ENCODE data around the gene EIF3L.

EIF3L gene

DNA sequence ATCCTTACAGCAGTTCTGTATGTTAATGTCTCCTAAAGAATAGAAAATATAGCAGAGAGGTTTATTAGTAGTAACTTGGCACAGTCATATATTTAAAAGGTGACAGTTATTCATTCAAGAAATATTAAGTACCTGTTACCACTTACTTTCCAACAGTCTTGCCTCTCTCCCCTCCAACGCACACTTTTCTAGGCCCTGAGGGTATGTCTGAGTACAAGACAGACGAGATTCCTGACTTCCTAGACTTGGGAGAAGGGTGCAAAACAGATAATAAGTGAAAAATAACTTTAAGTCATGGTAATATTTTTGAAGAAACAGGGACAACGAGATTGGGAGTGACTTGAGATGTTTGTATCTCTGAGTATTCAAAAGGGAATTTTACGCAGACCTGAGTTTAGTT lies 1.6 kb downstream of the EIF3L start:
- no peak for DNase-seq (ENCODE audit: low read depth in 1 of 2, low spot score in 1 of 2)

DNA sequence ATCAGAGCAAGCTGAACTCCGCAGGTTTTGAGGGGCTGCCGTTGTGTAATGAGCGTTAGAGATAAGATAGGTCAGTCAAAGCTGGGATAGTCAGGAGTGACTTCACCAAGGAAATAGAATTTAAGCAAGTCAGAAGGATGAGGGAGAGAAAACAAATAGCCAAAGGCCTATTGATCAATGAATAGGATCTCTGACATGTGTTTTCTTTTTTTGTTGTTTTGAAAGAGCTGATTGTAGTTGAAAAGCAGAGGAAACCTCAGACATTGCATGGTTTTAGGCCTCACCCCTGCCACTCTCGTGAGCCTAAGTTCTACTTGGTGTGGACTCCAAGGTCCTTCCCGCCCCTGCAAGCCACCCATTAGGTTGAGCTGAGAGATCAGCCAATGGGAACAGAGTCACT lies 3.2 kb downstream of the EIF3L start:
- DNase-seq (ENCODE audit: low read depth in 1 of 2, low spot score in 1 of 2): no peak

DNA sequence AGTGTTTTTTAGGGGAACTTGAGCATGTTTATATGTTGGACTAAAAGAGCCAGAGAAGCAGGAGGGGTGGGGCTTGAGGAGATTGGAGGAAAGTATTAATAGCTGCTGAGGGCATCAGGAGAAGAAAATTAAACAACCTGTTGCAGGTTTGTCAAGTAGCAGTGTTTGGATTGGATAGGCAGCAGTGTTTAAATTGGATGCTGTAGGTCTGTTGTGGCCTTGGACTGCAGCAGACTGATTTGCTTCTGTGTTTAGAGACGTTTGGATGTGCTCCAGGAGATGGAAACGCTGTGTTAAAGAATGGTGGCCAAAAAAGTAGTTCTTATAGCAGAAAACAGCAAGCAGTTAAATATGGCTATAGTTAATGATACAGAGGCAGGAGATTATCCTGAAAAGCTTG lies 5.7 kb downstream of the EIF3L start:
- DNase-seq (ENCODE audit: low read depth in 1 of 2, low spot score in 1 of 2): no peak

DNA sequence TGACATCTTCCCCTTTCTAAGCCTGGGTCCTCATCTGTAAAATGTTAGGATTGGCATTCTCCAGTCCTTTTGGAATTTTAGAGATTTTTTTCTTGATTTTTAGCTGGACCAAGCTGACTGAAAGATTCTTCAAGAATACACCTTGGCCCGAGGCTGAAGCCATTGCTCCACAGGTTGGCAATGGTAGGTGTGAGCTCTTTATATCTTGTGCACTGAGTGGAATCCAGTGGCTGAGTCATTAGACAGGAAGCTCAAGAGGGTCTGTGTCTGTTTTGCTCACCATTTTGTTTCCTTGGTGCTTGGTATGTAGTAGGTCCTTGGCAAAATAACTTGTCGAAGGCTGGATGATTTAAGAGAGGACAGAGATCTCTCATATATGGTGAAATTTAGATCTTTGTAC lies 6.2 kb downstream of the EIF3L start:
- no peak for DNase-seq (ENCODE audit: low read depth in 1 of 2, low spot score in 1 of 2)

DNA sequence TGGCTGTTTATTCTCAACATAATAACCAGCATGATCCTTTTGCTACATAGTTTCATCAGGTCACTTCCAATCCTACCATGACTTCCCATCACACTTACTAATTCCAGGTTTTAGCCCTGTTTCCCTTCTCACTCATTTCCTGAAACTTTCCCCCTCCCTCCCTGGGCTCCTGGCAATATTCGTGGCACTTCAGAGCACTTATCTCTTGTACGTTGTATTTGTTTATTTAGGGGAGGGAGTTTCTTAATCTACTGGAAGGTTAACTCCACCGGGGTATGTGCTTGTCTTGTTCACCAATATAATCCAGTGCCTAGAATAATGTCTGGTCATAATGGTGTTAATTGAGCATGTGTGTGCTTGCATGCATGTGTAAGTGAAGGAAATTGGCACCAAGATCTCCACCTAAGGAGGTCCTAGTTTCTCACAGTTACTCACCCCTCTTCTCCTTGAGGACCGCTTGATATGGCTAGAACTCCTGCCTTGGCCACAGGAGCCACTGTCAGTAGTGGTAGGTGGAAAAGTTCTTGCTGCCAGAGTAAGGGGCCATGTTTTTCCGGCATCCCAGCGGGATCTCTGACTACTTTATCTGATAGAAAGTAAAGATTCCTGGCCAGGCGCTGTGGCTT lies 11.7 kb downstream of the EIF3L start:
- DNase-seq (ENCODE audit: low read depth in 1 of 2, low spot score in 1 of 2): no peak

DNA sequence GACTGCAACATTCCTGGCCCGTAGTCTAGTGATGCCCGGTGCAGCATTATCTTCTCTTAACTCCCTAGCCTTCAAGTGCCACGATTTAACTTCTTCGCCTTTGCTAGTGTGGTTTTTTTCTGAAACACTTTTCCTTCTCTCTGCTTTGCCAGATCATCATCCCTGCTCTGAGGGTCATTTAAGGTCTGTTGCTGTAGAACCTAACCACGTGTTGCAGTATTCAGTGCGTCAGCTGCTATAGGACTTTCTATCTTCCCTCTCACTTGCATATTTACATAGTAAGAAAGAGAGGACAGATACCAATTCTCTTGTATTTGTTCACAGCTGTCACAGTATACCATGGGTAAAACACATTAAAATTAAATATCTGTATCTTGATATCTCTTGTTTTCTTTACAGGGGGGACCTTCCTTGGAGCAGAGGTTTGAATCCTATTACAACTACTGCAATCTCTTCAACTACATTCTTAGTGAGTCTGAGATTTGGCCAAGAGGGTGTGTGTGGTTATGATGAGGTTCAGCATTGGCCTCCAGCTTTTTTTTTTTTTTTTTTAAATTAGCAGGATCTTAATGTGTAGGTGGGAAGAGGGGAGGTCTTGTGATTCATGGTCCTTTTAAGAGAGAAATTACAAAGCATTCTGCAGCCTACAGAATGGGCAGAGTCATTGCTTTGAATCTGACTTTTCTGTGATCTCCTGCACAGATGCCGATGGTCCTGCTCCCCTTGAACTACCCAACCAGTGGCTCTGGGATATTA lies 13.5 kb downstream of the EIF3L start:
- no peak for DNase-seq (ENCODE audit: low read depth in 1 of 2, low spot score in 1 of 2)

DNA sequence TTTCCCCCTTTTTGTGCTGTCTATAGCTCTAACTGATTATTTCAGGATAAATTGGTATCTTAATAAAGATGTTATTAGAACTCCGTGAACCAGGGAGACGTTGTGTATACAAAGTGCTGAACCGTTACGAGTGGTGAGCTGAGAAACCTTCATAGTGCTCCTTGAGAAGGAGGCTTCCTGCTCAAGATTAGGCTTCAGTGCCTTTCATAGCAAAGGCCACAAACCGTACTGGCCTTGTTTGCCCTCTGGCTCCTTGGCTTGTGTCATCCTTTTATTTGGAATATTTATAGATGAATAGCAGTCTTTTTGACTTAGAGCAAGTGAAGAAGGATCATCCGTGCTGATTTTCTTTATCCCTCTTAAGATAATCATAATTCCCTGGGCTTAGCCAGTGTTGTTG lies 16.3 kb downstream of the EIF3L start:
- DNase-seq (ENCODE audit: low read depth in 1 of 2, low spot score in 1 of 2): no peak

DNA sequence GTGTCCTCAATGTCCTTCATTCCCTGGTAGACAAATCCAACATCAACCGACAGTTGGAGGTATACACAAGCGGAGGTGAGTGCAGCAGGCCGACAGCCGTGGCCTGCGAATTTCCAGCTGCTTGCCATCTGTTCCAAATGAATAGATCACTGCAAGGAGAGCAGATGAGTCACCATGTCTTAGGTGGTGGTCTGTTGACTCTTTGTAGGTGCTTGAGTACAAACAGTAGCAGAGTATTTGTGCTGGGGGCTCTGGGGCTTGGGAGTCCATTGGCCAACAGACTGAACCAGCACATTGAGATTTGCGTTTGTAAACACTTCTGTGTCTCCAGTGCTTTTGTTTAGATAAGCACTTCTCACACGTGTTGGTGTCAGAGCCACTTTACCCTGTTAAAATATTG lies 21.1 kb downstream of the EIF3L start:
- DNase-seq (ENCODE audit: low read depth in 1 of 2, low spot score in 1 of 2): no peak

DNA sequence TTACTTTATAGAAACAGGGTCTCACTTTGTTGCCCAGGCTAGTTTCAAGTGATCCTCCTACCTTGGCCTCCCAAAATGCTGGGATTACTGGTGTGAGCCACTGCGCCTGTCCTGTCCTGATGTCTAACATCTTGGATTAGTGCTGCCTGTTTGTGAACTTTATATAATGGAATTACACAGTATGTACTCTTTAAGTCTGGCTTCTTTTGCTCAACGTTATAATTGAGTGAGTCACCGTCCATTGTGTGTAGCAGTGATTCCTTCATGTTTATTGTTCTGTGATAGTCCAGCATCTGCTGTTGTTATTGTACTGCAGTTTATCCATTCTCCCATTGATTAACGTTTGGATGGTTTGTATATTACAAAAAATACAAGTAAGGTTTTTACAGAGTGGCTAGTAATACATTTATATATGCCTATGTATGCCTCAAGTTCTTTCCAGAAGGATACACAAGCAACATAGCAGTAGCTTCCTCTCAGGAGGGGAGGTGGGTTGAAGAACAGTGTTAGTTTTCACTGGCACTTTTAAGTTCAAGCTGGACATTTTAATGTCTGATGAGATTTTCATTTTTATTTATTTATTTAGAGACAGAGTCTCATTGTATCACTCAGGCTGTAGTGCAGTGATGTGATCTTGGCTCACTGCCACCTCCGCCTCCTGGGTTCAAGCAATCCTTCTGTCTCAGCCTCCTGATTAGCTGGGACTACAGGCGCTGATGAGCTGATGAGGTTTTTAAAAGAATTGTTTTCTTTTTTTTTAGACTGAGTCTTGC lies 31.6 kb downstream of the EIF3L start:
- no peak for DNase-seq (ENCODE audit: low read depth in 1 of 2, low spot score in 1 of 2)

DNA sequence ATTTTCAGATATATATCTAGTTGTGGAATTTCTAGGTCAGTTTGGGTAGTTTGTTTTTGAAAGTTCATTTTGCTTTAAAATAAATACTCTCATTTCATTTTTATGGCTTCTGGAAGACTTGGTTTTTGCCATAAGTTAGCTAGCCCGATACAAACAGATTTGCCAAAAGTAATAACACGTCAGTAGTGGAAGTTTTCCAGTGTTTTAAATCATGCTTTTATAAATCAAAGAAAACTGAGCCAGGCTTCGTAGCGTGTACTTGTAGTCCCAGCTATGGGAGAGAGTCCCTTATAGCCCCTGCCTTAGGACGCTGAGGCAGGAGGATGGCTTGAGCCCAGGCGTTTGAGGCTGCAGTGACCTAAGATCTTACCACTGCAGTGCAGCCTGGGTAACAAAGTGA lies 35.2 kb downstream of the EIF3L start:
- DNase-seq (ENCODE audit: low read depth in 1 of 2, low spot score in 1 of 2): no peak

DNA sequence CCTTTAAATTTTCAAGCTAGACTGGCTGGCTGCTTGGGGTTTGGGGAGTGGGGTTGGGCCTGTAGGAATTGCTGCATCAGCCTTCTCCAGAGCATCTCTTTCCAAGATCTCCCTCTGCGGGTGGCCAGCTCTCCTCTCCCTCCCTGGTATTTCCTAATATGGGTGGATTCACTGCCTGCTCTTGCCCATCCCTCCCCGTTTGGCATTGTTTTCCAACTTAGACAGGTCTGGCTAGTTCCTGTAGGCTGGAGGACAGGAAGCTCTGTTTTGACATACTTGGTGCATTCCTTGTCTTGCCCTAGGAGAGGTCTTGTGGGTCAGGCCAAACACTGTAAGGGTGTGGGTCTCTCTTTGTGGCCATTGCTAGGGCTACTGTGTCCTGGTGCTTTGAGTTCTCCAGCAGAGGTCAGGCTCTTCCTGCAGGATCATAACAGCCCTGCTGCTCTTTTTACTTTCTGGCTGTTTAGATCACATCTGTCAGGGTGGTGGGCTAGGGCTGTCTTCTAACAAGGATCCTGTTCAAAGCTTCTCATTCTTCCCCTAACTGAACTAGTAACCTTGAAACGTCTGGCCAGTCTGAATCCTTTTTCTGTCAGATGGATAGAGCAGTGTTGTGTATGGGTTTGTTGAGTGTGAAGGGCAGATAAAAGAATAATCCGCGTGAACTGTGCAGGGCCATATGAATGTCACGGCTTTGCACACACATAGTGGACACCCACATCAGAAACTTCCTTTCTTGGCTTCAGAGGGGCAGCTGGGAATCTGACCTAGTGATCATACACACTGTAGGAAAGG lies 38.6 kb downstream of the EIF3L start:
- no peak for DNase-seq (ENCODE audit: low read depth in 1 of 2, low spot score in 1 of 2)

DNA sequence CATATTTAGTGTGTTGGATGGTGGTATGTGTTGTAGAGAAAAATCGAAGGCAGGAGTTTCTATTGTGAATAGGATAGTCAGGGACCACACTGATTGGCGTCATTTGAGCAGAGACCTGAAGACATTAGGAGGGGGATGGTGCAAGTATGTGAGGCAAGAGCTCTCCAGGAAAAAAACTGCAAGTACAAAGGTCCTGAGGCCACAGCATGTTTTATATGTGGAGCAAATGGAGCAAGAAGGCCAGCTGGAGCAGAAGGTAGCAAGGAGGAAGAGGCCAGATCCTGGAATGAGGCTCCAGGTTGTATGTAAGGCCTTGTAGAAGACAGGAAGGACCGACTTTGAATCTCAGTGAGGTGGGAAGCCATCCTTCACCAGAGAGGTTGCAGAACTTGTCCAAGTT lies 42.7 kb downstream of the EIF3L start:
- DNase-seq (ENCODE audit: low read depth in 1 of 2, low spot score in 1 of 2): no peak

DNA sequence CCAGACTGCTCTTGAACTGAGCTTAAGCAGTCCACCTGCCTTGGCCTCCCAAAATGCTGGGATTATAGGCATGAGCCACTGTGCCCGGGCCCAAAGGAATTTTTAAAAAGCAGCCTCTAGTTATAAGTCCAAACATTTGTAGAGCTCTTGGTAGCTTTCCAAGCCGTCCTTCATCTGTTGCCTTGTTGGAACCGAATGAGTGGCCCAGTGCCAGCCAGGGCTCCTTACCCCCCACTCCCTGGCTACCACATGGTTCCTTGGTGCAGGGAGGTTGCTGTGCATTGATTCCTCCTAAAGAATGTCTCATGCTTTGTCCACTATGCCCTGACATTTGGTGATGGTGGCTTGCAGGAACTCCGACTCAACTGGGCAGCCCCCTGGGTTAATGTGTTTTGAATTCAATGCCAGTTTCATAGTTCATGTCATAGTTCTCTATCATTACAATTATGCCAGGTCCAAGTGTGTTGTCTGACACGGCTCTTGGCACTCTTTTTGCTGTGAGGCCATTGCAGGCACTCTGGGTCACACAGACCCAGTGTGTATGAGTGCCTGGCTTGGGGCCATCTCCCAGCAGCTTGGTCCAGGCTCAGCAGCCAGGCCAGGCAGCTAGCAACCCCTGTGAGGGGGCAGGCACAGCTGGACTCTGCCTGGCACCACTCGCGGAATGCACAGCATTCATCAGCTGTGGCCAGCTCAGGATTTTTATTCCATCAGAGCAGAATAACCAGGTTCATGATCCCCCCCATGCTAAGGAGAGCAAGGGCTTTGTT lies 43.5 kb downstream of the EIF3L start:
- DNase-seq (ENCODE audit: low read depth in 1 of 2, low spot score in 1 of 2): no peak

DNA sequence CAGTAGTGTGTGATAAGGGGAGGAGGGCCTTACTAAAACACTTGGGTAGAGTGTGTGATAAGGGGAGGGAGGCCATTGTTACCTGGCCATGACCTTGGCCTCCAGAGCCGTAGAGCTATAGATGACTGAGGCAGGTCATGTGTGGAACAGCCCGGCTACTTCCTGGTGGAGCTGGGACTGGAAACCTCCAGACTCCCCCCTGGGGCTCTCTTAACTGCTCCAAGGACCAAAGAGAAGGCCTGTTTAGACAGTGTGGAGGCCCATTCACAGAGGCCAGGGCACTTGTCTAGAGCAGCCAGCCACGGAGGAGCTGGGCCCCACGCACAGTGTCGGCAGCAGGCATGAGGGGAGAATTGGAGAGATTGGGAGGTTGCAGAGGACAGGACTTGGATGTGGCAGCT lies 44.4 kb downstream of the EIF3L start:
- no peak for DNase-seq (ENCODE audit: low read depth in 1 of 2, low spot score in 1 of 2)

DNA sequence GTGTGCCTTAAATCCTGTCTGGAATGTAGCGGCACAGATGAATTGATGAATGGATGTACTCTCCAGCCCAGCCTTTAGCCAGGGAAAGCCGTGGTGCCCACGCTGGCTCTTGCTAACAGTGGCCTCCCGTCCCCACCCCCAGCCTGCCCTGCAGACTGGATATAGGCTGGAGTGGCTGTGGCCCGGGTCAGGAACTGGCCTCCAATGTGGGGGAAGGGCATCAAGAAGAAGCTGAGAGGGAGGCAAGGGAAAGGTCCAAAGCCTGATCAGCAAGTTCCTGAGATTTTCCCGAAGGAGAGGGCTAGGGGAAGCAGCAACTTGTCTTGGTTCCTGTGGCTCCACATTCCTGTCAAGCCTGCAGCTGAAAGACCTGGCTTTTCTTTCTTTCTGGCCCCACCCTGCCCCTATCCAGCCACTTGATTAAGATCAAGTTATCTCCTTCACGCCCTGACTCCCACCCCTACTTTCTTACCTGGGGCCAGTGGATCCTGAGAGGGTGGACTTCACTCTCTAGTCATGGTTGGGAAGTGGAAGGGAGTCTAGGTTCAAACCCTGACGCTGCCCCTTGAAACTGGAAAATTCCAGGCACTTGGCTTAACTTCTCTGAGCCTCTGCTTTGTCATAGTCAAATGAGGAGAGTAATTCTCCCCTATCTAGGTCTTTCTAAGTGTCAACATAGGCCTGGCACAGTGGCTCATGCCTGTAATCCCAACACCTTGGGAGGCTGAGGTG lies 45.9 kb downstream of the EIF3L start:
- DNase-seq (ENCODE audit: low read depth in 1 of 2, low spot score in 1 of 2): no peak

DNA sequence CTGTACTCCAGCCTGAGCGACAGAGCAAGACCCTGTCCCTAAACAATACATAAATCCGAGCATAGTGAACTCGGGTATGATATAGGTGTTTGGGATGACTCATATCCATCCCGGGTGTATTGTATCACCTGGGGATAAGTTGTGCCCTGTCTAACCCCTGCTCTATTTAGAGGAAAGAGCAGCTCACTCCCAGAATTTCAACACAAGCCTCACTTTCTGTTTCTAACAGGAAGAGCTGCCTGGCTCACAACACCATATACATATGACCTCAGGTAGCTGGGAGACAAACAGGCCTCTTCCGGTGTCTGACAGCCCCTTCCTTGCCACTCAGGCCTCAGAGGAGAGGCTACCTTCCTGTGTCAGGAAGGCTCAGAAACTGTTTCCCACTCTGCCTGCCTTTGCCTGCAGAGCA lies 47.0 kb downstream of the EIF3L start:
- DNase-seq (ENCODE audit: low read depth in 1 of 2, low spot score in 1 of 2): no peak

DNA sequence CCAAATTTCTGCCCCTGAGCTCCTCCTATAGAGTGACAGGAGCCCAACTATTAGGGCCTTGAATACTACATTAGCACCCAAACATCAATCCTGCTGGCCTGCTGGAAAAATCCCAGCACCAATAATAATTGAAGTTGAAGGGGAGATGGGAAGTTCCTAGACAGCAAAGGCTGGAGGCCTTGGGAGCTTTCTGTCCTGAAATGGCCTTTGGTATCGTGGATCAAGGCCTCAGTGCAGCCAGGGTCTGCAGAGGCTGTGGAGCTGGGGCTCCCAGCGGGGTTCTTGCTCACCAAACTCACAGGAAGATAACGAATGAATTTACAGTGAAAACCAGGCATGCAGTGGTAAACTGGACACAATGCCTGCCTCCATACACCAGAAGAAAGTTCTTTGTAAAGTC lies 47.7 kb downstream of the EIF3L start:
- no peak for DNase-seq (ENCODE audit: low read depth in 1 of 2, low spot score in 1 of 2)

DNA sequence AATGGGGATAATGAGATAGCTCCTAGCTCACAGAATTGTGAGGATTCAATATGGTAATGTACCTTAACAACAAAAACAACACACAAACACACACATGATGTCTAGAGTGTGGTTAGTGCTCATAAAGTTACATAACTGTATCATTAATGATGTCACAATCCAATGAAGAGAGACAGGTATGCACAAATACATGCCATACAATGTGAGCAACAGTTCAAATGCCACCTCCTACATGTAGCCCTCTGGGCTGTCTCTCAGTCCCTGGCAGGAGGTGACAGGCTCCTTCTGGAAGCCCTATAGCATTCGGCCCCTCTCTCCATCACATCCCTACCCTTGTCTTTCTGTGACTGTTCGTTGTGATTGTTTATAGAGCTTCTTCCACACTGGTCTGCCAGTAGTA lies 48.6 kb downstream of the EIF3L start:
- no peak for DNase-seq (ENCODE audit: low read depth in 1 of 2, low spot score in 1 of 2)

DNA sequence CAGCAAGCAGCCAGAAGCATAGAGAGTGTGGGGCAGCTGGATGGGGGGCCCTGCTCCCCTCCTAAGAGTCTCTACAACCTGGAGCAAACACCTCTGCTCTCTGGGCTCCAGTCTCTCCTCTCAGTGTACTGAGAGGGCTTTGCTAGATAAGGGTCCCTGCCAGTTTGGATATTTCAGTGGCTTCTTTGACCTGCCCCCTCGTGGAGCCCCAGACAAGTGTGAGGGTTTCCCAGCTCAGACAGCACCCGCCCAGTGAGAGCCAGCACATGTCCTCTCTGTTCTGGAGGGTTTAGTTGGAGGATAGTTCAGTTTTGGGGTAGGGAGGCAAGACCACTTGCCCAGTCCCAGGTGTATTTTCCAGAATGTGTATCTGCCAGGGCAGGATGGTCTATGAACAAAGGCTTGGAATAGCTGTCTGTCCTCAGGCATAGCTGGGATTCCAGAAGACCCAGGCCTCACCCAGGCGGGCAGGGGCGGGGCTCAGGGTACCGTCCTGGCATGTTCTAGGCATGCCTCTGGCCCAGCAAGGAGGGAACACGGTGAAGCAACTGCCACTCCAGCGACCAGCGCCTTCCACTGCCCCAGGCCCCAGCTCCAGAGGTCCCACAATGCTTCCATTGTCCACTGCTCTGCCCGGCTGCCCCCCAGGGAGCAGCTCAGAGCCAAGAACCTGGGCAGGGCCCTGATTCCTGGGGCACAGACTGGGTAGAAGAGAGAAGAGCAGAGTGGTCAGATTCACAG lies 49.4 kb downstream of the EIF3L start:
- DNase-seq (ENCODE audit: low read depth in 1 of 2, low spot score in 1 of 2): no peak

Data from activated CD4-positive, alpha-beta T cell treated with anti-CD3 and anti-CD28 coated beads, Interleukin-2, amount 50 U/mL, for 24 hours (primary cell).